Activated T-cell treated with anti-CD3 and anti-CD28 coated beads for 48 hours (primary cell): ENCODE results near the gene BTBD16.

Experiments
- DNase-seq: peaks from one replicate; pipeline ENCODE4 v3.0.0-alpha.2; 2020; ENCODE audit warnings: low read depth

BTBD16 gene

DNA sequence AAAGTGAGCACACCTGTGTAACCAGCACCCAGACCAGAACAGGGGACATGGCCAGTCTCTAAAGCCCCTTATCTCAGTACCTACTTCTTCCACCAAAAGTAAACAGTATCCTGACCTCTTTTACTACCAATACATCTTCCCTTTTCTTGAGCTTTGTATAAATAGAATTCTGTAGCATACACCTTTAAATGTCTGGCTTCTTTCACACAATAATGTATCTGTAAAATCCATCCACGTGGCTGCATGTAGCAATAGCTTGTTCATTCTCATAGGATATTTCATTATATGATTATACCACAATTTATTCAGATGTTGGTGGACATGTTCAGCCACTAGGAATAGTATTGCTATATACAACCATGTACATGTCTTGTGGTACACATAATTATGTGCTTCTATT lies 40.6 kb downstream of the BTBD16 start:
- DNase-seq: no peak

DNA sequence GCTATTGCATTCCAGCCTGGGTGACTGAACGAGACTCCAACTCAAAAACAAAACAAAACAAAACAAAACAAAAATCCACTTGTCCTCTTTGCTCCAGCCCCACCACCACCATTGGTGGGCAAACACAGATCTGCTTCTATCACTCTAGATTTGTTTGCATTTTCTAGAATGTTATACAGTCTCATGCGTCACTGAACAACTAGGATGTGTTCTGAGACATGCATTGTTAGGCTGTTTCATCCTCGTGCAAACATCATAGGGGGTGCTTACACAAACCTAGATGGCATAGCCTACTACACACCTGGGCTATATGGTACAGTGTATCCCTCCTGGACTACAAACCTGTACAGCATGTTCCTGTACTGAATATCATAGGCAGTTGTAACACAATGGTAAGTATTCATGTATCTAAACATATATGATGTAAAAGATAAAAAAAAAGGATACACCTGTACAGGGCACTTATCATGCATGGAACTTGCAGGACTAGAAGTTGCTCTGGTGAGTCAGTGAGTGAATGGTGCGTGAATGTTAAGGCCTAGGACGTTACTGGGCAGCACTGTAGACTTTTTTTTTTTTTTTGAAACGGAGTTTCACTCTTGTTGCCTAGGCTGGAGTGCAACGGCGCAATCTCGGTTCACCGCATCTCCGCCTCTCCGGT lies 45.3 kb downstream of the BTBD16 start:
- DNase-seq: no peak

DNA sequence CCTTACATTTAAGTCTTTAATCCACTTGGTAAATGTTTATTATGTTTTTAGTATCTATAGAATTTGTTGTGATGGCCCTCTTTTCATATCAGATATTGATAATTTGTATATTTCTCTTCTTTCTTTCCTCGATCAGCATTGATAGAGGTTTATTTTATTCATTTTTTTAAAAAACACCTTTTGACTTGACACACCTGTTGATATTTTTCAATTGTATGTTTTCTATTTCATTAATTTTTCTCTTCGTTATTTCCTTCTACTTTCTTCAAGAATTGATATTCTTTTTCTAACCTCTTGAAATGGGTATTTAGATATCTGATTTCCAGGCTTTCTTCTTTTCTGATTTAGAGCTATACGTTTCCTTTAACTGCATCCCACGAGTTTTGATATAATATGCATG lies 50.9 kb downstream of the BTBD16 start:
- no peak for DNase-seq

DNA sequence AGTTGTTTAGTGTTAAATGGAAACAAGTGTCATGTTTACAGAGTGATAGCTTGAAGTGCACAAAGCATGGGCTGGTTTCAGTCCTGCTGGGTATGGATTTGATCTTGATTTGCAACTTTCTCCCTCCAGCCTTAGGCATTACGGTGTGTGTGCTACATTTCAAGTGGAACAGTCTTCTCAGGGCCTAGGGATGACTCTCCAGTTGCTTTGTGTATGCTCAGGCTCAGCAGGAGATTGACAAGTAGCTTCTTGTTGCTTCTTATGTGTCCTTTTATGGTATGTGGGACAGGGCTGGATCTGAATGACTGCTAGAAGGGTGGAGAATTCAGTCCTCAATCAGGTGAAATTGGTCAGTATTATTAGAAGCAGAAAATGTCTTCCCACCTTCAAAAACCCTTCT lies 52.1 kb downstream of the BTBD16 start:
- no peak for DNase-seq

DNA sequence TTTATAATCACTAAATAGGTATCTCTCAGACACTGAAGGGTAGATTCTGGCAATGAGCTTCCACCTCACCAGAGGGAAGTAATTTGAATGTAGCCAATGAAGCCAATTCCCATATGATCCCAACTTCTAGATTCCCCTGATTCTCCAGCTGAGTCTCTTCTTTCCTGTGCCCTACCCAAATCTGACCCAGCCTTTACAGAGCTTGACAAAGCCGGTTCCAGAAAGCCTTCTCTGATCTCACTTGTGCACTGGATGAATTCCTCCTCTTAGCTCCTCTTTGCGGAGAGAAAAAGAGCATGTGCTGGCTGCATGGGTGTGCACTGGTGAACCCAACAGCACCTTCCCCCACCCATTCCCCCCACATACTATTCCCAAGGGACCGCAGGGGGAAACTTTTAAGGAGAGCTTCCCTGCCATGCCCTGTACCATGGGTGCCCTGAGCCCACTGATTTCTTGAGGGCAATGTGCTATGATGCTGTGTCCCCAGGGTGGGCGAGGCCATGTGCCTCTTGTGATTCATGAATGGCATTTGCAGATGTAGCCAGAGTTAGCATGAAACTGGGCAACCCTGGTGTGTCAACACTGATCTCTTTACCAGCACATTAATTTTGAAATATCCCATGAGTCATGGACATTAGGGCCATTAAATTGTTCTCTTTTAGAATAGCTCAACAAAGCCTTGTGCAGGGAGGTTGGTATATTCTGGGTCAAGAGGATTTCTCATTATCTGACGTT lies 53.0 kb downstream of the BTBD16 start:
- no peak for DNase-seq

DNA sequence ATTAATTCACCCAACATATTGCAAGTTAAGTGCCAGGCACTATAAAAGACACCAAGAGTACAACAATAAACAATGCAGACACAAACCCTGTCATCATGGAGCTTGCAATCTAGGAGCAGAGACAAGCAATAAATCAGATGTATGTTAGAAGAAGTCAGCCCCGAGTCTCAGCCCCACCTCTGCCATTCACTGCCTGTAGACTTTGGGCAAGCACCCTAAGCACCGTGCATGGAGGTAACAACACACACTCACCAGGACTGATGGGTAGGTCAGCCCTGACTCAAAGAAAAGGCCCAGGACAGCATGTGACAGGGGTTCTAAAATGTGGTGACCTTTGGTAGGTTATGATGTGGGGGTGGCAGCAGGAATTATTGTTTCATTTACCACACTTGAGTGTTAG lies 54.1 kb downstream of the BTBD16 start:
- DNase-seq: no peak

- DNase-seq: no peak
Observed at GRCh38 chr10:122326385-122326784, 55.3 kb downstream of the BTBD16 start.

- no peak for DNase-seq
Observed at GRCh38 chr10:122326806-122327205, 55.7 kb downstream of the BTBD16 start.

GRCh38 chr10:122327237-122328206 lies 56.4 kb downstream of the BTBD16 start:
- DNase-seq: no peak

DNA sequence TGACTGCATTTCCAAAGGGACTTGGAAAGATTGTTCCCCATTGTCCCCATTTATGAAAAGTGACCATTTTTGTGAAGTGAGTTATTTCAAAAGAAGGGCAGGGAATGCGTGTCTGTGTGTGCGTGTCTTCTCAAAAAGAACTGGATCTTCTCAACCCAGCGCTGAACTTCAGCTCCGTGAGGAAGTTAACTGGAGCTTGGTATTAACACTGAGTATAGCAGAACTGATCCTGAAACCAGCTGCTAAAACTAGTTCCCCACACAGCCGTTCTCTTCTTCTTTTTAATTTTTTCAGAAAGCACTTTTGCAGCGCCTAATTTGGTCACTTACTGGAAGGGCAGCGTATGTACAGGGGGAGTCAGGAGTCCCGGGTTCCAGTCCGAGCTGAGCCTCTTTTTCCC lies 57.6 kb downstream of the BTBD16 start:
- no peak for DNase-seq

GRCh38 chr10:122329416-122329815 lies 58.3 kb downstream of the BTBD16 start:
- no peak for DNase-seq

DNA sequence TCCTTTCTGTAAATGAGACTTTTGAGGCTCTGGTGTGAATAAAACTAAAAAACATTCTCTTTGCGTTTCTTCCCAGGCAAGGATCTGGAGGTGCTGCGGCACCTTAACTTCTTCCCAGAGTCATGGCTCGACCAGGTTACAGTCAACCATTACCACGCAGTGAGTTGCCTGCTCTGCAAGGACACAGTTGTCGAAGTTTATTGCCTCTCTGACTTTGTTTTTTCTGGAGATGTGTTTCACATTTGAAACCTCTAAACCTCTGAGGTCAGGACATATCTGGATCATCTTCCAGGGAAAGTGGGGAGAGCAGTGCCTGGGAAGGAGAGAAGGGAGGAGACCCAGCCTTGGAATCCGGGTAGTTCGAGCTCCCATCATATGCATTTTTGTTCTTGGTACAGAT lies 60.0 kb downstream of the BTBD16 start:
- DNase-seq: no peak

- DNase-seq: no peak
Observed at GRCh38 chr10:122331615-122332446, 60.7 kb downstream of the BTBD16 start.

DNA sequence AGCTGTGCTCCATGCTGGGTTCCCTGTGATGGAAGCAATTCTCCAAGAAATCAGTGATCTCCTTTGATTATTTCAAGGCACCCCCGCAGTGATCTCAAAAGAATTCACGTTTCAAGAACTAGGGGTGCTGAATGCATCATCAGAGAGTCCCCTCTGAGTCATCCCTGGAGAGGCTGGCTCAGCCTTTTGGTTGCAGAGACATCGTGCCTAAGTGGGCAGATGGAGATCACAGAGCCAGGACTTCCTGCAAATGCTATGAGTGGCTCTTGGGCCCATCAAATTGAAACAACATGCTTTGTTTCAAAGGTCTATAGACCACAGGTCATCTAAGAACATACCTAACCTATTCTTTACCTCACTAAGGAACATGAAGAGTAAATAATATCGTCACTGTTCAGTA lies 61.9 kb downstream of the BTBD16 start:
- peak; percentile 18 for DNase-seq

- DNase-seq: no peak
Observed at GRCh38 chr10:122336332-122336731, 65.2 kb downstream of the BTBD16 start.

DNA sequence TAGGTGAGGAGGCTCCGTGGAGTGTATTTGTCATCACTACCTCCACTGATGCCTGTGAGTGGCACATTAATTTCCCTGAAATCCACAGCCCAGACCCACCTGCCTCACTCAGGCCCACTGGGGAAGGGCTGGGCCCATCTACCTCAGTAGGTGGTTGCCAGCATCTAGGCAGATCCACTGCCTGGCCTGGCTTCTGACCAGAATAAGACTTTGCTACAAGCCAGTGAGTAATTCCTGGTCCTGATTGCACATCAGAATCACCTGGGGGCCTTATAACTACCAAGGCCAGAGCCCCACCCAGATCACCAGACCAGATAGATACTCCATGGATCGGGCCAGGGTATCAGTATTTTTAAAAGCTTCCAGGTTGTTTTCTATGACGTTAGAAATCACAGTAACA lies 65.9 kb downstream of the BTBD16 start:
- no peak for DNase-seq

DNA sequence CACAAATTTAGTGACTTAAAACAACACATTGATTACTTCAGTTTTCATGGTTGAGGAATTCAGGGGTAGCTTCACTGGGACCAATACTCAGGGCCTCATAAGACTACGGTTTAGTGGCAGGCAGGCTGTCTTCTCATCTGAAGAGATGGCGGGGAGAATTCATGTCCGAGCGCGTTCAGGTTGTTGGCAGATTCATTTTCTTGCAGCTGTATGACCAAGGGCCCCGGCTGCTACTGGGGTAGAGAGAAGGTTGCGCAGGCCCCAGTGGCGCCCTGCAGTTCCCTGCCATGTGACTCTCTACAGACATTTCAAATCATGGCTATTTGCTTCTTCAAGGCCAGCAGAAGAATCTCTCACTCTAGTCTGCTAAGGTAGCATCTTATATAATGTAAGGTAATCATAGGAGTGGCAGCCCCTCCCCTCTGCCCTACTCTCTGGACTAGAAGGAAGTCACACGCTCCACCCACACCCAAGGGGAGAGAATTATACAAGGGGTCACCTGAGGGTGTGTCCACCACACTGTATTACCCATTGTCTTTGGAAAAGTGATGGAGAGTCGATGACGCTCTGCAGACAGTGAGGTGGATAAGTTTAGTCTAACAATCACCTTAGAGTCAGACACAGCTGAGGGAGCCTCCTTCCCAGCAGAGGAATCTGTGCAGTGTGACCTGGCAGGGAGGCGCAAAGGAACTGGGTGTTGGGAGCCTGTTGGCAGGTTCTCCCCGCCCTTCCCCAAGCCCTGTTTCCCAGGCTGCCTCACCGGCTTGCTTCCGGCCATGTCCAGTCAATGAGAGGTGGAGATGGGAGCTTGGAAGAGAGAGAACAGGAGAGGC lies 67.7 kb downstream of the BTBD16 start:
- DNase-seq: no peak

GRCh38 chr10:122341141-122341810 lies 70.2 kb downstream of the BTBD16 start:
- DNase-seq: no peak

DNA sequence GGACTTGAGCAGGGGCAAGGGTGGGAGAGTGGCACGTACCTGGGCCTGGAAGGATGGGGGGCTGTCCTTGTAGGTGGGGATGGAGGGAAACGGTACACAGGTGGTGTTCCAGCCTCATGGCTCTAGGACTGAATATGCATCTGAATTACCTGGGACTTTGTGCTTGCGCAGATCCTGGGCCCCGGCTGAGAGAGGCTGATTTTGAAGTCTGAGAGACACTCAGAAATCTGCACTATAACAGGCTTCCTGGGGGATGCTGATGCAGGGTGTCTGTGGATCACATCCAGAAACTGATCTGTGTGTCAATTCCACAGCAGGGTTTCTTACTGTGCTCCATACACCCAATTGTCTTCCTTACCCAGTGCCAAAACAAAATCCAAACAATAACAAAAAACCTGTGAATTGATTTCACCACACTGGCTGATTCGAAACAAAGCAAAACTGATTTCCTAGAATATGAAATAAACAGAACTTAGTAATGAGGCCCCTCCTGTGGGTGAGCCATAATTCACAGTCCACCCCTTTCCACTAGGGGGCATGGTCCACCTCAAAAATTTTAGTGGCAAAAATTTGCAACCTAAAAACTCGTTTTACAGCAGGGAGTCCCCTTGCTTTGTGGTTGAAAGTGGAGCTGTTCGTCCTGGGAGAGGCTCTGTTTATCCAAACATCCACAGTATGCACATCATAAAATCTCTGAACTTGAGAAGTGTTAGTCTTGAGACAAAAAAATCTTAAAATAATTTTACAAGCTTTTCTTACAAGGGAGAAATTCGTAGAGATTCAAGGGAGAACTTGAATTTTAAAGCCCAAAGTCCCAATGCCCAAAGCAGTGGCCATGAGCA lies 71.4 kb downstream of the BTBD16 start:
- peak; percentile 30 for DNase-seq
